ENCODE measurements around the gene PDPK1.
"Not testable (repeated sequence)": the region's sequence is repeated elsewhere in the genome, so short reads cannot be mapped to it uniquely, and the experiment has no call there.

The PDPK1 gene

DNA sequence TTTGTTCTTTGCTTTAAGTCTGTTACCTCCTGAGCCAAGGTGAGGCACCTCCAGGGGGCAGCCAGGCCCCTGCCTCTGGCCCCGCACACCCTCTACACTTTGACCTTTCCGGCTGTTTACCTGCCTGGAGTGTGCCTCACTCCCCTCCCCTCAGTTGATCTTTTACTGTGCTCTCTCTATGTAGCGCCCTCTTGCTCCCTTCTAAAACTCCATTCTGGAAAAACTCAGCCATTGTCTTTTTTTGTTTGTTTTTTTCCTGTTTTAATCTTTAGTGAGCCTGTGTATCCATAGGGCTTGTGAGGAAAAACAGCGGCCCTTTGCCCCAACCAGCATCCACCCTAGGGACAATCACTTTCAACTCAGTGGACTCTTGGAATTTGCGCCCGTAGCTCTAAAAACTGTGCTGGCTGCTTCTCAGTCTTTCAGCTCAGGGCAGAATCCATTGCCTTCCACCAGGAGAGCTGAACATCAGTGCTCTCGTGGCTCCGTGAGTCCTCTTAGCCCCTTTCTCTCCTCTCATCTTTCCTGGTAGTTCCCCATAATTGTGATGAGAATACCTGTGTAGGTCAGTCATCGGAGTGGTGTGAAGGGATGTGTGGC is 13.4 kb upstream of the PDPK1 start:
- no peak for DNase-seq

DNA sequence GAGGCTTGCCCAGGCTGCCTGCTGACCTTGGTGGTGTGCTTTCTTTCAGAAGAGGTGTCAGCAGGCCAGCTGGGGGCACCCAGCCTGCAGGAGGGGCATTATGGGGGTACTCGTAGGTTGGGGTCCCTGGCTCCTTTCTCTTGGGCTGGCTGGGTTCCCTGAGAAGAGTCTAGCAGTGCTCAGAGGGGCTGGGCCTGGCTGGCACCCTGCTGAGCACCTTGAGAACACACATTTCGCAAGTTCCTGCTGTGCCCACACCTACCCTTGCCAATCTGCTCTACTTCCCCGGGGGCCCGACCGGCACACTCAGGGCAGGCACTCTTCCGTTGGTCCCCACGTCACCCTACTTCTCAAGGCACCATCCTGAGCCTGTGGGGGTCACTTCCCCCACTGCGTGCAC is 11.7 kb upstream of the PDPK1 start:
- DNase-seq = no peak

- no peak for DNase-seq
Measured at GRCh38 chr16:2527071-2527783, 10.6 kb upstream of the PDPK1 start.

GRCh38 chr16:2527784-2528100 is 10.1 kb upstream of the PDPK1 start:
- no peak for DNase-seq

DNA sequence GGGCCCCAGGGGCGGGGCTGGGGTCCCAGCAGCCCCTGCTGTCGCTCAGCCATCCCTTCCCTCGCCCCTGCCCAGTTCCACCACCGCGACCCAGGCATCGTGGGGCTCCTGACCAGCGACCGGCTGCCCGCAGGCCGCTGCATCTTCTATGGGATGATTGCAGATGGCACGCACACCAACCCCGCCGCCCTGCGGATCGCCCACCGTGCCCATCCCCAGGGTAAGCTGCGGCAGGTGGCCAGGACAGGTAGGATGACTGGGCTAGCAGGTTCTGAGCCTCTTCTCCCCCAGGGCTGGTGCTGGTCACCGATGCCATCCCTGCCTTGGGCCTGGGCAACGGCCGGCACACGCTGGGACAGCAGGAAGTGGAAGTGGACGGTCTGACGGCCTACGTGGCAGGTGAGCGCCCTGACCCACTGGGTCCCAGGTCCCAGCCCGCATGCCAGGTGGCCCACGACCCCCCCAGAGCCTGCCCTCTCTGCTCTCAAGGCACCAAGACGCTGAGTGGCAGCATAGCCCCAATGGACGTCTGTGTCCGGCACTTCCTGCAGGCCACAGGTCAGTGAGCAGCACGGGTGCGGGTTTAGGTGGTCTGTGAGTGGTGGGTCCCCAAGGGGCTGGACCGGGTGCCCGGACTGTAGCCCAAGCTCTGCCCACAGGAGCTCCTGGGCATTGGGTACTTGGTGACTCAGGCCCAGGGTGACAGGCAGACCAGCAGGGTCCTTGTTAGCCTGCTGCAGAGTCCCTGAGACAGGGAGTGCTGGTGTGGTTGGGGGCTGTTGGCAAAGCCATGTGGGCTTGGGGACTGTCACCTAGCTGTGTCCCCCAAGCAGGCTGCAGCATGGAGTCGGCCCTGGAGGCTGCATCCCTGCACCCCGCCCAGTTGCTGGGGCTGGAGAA is 9.4 kb upstream of the PDPK1 start:
- no peak for DNase-seq

DNA sequence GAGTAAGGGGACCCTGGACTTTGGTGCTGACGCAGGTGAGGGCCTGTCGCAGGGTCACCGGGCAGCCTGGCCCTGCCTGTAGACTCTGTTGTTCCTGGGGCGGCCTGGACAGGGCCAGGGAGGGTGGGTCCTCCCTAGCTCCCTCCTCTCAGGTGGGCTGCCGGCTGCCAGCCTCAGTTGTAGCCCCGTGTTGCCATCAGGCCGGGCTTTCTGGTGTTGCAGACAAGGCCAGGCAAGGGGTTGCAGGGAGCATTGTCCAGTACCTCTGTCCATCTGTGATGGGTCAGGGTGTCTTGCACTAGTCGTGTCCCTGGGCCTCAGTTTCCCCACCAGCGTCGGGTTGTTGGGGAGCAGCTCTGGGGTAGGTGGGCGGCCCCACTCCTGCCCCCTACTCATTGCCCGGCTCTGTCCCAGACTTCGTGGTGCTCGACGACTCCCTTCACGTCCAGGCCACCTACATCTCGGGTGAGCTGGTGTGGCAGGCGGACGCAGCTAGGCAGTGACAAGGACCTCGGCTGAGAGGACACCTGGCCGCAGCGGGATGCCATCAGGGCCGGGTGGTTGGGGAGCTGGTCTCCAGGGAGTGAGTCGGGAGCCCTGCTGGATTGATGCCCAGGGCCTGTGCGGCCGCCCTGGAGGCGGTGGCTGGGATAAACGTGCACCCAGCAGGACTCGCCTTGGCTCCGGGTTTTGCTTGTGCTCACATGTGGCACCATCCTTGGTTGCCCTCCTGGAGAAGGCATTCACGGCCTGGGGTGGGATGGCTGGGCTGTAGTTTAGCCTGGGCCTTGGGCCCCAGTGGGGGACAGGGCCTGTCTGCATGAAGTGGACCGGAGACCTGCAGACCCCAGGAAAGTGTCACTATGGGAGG is 8.5 kb upstream of the PDPK1 start:
- DNase-seq = no peak

DNA sequence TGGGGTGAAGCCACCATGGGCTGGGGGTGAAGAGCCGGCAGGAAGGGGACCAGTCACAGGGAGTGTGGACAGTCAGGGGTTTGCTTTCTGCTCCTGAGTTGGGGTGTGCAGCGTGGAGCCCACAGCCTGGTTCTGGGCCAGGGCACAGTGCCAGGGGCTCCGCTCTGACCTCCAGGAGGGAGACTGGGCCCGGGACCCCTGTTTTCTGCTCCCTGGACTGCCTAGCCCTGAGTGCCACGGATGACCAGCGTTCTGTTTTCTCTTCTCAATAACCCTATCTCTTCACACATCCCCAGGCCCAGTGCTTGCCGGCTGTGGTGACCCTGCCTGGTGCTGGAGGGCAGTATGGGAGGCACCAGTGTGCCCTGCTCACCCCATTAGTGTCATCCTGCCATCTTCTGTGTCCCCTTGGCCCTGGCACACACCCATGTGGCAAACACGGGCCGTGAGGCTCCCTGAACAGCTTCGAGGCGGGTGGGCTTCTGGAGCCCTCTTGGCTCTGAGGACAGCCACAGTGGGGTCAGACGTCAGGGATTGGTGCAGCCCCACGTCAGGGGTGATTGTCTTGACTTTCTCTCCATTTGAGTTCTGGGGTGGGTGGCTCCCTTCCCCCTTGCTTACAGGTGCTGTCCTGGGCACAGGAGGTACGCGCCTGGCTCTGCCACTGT is 7.7 kb upstream of the PDPK1 start:
- DNase-seq = no peak

DNA sequence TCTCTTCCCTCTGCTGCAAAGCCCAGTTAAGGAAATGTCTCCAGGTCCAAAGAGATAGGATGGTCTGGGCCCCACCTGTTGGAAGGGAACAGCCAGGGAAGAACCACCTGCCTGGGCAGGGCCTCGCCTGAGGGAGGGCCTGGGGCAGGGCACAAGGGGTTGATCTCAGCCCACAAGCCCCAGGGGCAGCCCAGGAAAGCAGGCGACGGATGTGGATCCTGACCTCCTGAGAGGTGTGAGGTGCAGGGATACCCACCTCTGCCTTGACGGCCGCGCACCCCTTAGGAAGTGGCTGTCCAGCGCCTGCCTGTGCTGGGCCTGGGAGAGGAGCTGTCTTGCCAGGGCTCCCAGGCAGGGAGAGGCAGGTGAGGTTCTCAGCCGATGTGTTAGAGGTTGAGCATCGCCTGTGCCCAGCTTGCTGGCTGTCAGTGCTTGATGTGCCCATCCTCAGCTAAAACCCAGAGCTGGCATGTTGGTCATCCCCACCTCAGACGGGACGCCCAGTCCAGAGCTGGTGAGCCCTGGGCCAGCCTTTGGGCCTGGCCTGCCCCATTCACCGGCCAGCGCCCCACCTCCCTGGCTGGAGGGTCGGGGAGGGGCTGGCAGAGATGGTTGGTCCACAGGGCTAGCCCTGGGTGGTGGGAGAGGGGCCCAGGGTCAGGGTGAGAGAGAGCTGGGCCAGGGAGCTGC is 7.0 kb upstream of the PDPK1 start:
- no peak for DNase-seq

DNA sequence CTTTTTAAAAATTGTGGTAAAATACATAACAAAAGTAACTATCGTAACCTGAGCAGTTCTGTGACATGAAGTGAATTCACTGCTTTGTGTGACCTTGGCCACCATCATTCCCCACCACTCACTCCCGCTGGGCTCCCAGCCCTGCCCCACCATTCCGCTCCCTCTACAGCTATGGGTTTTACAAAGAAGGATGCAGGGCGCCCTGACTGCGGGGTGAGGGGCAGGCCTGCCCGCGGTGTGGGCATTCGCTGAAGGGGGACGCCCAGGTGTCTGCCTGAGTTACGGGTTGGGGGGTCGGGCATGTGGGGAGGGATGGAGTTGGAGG is 6.5 kb upstream of the PDPK1 start, which contains the start of gene CEMP1:
CEMP1 (minus strand) TSS at position 38 of the 325 bp plus-strand sequence. CDS start 335 bp downstream, outside the sequence.
- no peak for DNase-seq

DNA sequence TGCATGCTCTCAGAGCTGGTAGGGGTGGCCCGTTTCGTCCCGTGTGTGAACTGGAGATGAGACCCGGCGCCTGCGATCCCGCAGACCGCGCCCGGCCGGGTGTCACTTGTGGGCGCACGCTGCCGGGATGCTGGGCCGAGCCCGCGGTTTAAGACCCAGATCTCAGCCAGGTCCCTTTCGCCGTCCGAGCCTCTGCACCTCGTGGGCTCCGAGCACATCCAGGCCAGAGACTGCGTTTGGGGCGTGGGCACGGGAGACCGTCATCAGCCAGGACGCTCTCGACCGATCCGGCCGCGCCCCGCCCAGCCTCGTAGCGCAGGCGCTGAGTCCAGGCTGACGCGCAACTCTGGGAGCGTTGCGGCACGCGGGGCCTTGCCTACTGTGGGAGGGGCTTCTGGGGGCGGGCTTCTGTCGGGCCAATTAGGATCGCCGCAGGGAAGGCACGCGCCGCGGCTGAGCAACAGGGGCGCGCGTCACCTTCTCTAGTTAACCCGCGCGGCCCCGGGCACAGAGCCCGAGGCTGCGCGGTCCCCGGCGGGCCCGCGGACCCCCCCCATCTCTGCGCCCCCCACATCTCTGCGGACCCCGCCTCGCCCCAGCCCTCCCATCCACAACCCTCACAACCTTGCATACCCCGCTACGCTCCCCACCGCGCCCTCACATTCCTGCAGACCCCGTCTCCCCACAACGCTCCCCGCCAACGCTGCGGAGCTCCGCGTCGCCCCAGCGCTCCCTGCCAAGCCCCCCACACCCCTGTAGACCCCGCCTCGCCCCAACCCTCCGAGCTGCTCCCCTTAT is 5.9 kb upstream of the PDPK1 start:
- DNase-seq = peak; percentile 97

GRCh38 chr16:2532494-2533141 is 5.2 kb upstream of the PDPK1 start:
- DNase-seq = peak; percentile 20

DNA sequence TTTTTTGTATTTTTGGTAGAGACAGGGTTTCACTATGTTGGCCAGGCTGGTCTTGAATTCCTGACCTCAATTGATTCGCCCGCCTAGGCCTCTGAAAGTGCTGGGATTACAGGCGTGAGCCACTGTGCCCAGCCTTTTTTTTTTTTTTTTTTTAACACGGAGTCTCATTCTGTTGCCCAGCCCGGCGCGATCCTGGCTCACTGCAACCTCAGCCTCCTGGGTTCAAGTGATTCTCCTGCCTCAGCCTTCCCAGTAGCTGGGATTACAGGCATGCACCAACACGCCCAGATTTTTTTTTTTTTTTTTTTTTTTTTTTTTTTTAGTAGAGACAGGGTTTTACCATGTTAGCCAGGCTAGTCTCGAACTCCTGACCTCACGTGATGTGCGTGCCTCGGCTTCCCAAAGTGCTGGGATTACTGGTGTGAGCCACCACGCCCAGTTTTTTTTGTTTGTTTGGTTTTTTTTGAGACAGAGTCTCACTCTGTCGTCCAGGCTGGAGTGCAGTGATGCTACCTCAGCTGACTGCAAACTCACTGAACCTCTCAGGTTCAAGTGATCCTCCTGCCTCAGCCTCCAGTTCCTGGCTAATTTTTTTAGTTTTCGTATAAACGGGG is 4.6 kb upstream of the PDPK1 start:
- not testable (repeated sequence) for DNase-seq

- DNase-seq = no peak
Measured at GRCh38 chr16:2533912-2534311, 3.9 kb upstream of the PDPK1 start.

- DNase-seq = not testable (repeated sequence)
Measured at GRCh38 chr16:2534335-2534734, 3.5 kb upstream of the PDPK1 start.

DNA sequence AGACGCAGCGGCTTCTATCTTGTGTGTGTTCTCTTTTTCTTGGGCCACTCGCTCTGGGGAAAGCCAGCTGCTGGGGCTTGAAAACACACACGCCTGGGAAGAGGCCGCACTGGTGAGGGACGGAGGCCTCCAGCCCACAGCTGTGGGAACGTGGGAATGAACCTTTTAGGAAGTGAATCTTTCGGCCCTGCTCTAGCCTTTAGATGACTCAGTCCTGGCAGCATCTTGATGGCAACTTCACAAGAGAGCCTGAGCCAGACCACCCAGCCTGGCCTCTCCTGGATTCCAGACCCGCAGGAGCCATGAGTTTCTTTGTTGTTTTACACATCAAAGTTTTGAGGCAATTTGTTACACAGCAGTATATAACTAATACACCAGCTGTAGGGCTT is 2.2 kb upstream of the PDPK1 start:
- peak; percentile 70 for DNase-seq

GRCh38 chr16:2539192-2539844 is 1.5 kb downstream of the PDPK1 start:
- DNase-seq = not testable (repeated sequence)

DNA sequence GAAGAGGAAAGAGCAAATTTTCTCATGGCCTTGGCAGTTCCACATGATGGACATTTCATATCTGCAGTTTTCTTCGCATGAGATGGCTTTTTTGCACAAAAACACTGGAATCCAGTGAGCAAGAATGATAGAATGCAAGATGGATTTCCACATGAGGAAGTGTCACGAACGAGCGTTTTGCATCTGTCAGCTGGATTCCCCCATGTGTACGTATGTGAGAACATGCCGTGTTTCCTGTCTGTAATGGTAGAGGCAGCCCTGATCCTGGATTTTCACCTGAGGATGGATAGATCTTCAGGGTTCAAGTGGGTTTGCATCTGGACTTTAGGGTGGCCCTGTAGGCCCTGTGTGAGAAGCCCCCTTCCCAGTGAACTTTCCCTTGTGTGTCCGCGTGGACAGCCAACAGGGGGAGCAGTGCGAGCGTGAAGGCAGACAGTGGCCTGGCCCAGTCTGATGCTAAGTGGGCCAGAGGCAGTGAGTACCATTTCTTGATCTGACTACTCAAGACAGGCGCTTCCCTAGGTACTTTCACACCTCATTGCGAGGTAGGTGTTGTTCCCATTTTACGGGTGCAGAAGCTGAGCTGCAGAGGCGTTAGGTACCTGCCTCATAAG is 2.1 kb downstream of the PDPK1 start:
- not testable (repeated sequence) for DNase-seq

- not testable (repeated sequence) for DNase-seq
Measured at GRCh38 chr16:2540912-2541311, 3.1 kb downstream of the PDPK1 start.

DNA sequence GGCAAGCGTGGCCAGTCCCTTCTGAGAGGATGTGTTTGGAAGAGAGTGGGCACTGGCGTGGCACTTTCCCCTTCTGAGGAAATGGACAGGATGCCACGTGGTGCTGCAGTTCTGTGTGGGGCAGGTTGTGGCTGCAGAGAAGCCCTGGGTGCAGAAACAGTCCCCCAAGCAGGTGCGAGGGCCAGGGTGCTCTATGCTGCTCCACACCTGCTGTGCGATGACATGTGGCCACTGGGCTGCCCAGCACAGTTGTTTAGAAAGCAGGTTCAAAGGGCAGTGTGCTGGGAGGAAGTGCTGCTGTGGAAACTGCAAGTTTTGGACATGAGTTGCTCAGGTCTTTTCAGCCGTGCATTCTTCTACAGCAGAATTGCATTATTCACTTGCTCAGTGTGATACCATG is 3.6 kb downstream of the PDPK1 start:
- DNase-seq = not testable (repeated sequence)

Data from fibroblast of skin of back (primary cell).